ENCODE measurements around the gene TCF7L1.

DNA sequence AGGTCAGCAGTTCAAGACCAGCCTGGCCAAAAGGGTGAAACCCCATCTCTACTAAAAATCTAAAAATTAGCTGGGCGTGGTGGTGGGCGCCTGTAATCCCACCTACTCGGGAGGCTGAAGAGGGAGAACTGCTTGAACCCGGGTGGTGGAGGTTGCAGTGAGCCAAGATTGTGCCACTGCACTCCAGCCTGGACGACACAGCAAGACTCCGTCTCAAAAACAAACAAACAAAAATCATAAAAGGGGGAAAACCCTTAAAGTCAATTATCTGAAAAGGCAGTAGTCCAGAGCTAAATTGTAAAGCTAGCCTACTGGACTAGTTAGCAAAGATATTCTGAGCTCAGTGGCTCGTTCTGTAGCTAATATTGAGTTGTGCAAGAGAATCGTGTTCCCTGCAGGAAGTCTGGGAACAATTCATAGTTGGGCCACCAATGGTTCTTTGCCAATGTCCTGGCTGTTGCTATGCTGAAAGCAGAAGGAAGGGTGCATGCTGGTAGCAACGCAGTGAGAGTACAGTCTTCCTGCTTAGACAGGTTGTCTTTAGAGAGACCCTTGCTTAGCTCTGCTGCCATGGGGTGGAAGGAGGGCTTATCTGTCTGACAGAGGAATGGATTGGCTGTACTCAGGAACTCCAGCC is 190.3 kb downstream of the TCF7L1 start:
- TF ChIP-seq, protein P1, sequence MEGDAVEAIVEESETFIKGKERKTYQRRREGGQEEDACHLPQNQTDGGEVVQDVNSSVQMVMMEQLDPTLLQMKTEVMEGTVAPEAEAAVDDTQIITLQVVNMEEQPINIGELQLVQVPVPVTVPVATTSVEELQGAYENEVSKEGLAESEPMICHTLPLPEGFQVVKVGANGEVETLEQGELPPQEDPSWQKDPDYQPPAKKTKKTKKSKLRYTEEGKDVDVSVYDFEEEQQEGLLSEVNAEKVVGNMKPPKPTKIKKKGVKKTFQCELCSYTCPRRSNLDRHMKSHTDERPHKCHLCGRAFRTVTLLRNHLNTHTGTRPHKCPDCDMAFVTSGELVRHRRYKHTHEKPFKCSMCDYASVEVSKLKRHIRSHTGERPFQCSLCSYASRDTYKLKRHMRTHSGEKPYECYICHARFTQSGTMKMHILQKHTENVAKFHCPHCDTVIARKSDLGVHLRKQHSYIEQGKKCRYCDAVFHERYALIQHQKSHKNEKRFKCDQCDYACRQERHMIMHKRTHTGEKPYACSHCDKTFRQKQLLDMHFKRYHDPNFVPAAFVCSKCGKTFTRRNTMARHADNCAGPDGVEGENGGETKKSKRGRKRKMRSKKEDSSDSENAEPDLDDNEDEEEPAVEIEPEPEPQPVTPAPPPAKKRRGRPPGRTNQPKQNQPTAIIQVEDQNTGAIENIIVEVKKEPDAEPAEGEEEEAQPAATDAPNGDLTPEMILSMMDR (IDR thresholded peaks at IDR 0.05; ENCODE audit: low read length), result no peak
- TF ChIP-seq EZH2 (IDR thresholded peaks at IDR 0.05; ENCODE audit: borderline replicate concordance, low read length), result no peak

All from OCI-LY1 (cell line).